Hepatocyte (in vitro differentiated cells): ENCODE data around the gene LLGL2.
"Not testable (repeated sequence)": the region's sequence is repeated elsewhere in the genome, so short reads cannot be mapped to it uniquely, and the experiment has no call there.

Experiments
- EZH2 ChIP-seq: fragments of 200-600 bp; sonication (generic); IDR thresholded peaks from 2 replicates; pipeline ENCODE4 v1.6.1; 2016; ENCODE audit warnings: antibody characterized with exemption, mild to moderate bottlenecking, borderline replicate concordance
- EZH2phosphoT487 ChIP-seq: fragments of 200-600 bp; sonication (generic); IDR thresholded peaks from one replicate; pipeline ENCODE4 v1.6.1; 2018; ENCODE audit warnings: antibody characterized with exemption, mild to moderate bottlenecking, low read depth, moderate library complexity; ENCODE audit not compliant: unreplicated experiment, severe bottlenecking
- TF ChIP-seq, protein P1 (sequence below): fragments of 200-600 bp; sonication (generic); IDR thresholded peaks from 2 replicates; pipeline ENCODE4 v1.5.1; 2016; ENCODE audit warnings: antibody characterized with exemption, mild to moderate bottlenecking; ENCODE audit not compliant: poor library complexity

DNA sequence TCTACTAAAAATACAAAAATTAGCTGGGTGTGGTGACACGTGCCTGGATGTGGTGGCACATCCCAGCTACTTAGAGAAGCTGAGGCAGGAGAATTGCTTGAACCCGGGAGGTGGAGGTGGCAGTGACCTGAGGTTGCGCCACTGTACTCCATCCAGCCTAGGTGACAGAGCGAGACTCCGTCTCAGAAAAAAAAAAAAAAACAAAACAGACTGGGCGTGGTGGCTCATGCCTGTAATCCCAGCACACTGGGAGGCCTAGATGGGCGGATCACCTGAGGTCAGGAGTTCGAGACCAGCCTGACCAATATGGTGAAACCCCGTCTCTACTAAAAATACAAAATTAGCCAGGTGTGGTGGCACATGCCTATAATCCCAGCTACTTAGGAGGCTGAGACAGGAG is 67.9 kb downstream of the LLGL2 start:
- TF ChIP-seq, protein P1, sequence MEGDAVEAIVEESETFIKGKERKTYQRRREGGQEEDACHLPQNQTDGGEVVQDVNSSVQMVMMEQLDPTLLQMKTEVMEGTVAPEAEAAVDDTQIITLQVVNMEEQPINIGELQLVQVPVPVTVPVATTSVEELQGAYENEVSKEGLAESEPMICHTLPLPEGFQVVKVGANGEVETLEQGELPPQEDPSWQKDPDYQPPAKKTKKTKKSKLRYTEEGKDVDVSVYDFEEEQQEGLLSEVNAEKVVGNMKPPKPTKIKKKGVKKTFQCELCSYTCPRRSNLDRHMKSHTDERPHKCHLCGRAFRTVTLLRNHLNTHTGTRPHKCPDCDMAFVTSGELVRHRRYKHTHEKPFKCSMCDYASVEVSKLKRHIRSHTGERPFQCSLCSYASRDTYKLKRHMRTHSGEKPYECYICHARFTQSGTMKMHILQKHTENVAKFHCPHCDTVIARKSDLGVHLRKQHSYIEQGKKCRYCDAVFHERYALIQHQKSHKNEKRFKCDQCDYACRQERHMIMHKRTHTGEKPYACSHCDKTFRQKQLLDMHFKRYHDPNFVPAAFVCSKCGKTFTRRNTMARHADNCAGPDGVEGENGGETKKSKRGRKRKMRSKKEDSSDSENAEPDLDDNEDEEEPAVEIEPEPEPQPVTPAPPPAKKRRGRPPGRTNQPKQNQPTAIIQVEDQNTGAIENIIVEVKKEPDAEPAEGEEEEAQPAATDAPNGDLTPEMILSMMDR, result not testable (repeated sequence)
- TF ChIP-seq EZH2, EZH2phosphoT487: not testable (repeated sequence)
